HG03095 (cell line): Measurements from ENCODE around the gene SLC7A10.
"Not testable (repeated sequence)": the region's sequence is repeated elsewhere in the genome, so short reads cannot be mapped to it uniquely, and the experiment has no call there.

ENCODE experiments used
- ATAC-seq: cut with Tn5 transposase; IDR thresholded peaks from one replicate; pipeline ENCODE4 v1.9.1; 2021; ENCODE audit warnings: moderate library complexity; ENCODE audit not compliant: unreplicated experiment

SLC7A10 gene

DNA sequence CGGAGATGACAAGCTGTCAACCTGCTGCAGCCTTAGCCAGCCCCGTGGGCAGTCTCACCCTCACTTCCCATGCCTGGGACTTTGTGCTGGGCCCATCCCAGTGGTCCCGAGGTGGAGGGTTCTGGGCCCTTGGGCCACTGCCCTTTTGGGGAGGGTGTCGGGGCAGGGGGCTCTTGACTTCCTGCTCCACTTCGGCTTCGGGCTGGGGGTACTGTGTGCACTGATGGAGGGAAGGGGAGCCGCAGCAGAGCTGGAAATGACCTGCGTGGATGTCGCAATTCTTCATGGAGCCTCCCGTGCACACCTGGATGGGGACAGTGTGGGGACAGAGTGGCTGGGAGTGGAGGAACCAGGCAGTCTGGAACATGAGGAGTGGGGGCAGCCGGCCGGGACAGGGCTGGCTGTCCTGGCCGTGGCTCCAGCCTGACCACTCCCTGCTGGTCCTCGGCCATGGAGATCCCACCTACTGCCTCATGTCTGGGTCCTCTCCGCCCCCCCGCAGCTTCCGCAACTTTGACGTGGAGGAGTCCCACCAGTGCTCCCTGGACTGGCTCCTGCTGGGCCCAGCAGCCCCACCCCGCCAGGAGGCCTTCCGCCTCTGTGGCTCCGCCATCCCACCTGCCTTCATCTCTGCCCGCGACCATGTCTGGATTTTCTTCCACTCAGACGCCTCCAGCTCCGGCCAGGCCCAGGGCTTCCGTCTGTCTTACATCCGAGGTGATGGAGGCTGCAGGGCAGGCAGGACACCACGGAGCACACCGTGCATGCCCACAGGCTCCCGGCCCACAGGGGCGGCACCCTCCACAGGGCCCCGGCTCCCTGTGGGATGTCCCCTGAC is 21.3 kb downstream of the SLC7A10 start:
- no peak for ATAC-seq

DNA sequence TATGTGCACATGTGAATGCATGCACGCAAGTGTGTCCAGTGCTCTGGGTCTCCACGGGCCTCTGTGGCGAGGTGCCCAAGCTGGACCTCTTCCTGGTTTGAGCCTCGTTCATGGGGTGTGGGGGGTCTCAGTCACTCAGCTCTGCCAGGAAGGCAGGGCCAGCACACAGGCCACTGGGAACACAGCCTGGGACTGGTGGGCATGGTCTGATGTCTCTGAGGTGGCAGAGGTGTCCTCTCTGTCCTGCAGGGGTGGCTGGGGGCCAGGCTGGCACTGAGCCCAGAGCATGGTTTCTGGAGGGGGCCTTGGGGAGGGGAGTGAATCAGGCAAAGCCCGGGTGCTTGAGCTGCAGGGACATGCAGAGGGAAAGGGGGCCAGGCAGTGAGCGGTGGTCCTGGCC is 22.1 kb downstream of the SLC7A10 start:
- ATAC-seq, result no peak

GRCh38 chr19:33202546-33203507 is 22.8 kb downstream of the SLC7A10 start:
- no peak for ATAC-seq

DNA sequence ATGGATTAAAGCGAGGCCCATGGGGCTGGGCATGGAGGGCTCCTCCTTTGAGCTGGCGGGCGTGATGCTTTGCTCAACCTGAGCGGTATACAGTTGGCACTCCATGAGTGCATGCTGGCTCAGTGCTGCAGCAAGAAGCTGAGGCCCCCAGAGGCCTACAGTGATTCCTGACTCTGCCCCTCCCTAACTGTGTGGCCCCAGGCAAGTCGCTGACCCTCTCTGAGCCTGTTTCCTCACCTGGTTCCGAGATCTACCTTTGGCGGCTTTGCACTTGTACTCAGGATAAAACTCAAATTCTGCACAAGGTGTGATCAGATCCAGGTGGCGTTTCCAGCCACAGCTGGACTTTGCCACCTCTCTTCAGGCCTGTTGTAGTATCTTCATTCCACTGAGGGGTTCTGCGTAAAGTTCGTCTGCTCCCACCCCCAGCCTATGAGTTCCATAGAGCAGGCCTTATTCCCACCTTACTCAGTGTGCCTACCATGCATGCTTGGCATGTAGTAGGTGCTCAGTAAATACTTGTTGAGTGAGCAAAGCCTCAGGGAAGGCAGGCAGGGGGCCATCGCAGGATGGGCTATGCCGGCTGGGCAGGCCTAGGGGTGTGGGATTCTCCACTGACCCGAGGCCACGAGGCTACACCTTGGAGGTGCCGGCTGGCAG is 23.6 kb downstream of the SLC7A10 start:
- ATAC-seq, result no peak

DNA sequence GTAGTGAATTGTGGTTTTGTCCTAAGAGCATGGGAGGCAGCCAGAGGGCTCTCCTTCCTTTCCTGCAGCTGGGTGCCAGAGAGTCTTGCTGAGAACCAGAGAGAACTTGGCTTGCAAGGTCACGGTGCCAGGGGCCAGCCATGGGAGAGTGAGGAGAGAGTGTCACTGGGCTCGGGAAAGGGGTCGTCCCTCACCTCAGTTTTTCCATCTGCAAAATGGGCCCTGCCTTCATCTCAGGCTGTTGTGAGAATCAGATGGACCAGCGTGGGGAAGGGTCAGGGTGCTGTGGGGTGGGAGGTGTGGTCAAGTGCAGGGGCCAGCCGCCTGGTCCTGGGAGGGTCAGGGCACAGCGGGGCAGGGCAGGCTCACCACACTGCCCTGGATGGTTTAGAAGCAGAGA is 24.2 kb downstream of the SLC7A10 start:
- ATAC-seq, result no peak

DNA sequence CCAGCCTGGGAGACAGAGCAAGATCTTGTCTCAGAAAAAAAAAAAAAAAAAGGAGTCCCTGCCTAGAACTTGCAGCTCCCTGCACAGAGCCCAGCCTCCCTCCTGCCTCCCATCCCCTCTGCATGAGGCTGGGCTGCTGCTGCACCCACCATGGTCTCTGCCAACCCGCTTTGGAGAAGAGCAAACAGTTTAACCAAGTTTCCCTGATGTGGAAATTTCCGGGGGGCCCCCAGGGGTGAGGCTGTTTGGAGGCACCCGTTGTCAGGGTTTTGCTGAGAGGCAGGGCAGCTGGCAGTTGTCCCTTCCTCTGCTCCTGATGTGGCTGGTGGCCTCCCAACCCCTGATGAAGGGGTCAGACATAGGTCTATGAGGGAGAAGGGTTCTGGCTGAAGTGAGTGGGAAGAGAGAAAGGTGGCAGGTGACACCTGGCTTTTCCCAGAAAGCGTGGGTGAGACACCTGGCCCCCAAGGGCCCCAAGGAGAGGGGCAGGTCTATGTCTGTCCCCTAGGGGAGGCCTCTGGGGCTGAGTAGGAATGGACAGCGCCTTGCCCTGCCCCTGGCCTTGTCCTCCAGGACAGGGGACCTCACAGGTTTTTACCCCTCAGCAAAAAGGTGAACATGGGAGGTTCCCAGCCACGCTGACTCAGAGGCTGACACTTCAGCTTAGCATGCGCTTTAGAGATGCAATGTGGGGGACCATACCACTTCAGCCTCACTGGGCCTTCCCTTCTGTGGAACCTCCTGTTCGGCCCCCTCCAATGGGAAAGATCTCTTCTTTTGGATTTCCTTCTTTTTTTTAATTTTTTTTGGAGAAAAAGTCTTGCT is 26.0 kb downstream of the SLC7A10 start:
- ATAC-seq, result no peak

GRCh38 chr19:33198169-33198568 is 27.5 kb downstream of the SLC7A10 start:
- ATAC-seq, result no peak

DNA sequence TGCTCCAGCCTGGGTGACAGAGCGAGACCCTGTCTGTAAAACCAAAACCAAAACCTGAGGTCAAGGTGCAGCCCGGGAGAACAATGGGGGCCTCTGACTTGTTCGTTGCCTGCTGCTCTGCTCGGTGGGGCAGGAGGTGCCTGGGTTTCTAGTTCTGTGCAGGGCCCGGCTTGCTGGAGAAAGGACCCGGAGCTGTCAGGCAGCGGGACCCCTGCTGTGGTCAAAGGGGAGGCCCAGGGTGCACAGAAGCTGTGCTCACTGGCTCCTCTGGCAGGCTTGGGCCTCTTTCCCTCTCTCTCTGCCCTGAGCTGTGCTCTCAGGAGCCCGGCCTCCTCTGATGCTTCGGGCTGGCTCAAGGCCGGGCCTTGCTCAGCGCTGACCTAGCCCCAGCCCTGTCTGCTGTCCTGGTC is 28.1 kb downstream of the SLC7A10 start:
- ATAC-seq, result no peak

GRCh38 chr19:33196446-33197193 is 29.0 kb downstream of the SLC7A10 start:
- no peak for ATAC-seq

- no peak for ATAC-seq
These were observed 29.9 kb downstream of the SLC7A10 start for GRCh38 chr19:33195645-33196347.

GRCh38 chr19:33194886-33195644 is 30.6 kb downstream of the SLC7A10 start:
- ATAC-seq, result no peak

GRCh38 chr19:33194532-33194885 is 31.1 kb downstream of the SLC7A10 start:
- no peak for ATAC-seq

DNA sequence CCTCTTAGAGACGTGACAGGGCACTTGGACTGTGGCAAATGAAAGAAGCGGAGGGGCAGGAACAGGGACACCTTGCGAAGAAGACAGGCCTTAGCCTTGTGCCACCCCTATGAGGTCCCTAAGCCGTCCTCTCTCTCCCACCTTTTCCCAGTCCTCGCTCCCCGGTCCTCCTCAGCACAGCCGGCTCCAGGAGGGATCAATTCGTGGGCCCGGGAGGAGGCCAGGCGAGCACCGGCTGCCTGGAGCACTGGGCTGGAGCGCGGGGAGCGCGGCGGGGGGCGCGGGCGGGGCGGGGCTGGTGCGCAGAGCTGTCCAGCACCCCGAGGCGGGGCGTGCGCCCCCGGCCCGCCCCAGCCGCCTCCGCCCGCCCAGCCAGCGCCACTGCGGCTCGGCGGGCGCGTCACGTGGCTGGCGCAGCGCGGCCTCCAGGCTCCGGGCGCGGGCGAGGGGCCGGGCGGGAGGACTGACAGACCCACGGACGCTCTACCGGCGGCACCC is 31.7 kb downstream of the SLC7A10 start, which contains the start of gene LRP3:
TSS of gene LRP3 (plus strand) at position 466 of the 498 bp plus-strand sequence. CDS start 456 bp downstream, outside the sequence.
- no peak for ATAC-seq

- no peak for ATAC-seq
These were observed 32.3 kb downstream of the SLC7A10 start for GRCh38 chr19:33193269-33193864.

- no peak for ATAC-seq
These were observed 33.6 kb downstream of the SLC7A10 start for GRCh38 chr19:33192010-33192409.

- ATAC-seq, result no peak
These were observed 34.1 kb downstream of the SLC7A10 start for GRCh38 chr19:33191501-33191900.

DNA sequence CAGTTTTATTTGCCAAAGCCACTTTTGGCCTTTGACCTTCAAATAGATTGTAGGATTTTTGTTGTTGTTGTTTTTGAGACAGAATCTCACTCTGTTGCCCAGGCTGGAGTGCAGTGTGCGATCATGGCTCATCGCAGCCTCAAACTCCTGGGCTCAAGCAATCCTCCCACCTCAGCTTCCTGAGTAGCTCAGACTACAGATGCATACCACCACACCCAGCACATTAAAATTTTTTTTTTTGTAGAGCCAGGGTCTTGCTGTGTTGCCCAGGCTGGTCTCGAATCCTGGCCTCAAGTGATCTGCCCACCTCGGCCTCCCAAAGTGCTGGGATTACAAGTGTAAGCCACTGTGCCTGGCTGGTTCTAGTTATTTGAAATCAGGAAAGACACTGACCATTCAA is 34.6 kb downstream of the SLC7A10 start:
- ATAC-seq, result not testable (repeated sequence)

- no peak for ATAC-seq
These were observed 36.2 kb downstream of the SLC7A10 start for GRCh38 chr19:33189453-33189852.
